Measurements from ENCODE around the gene GRIK1.

The GRIK1 gene

GRCh38 chr21:29797155-29797554 lies 142.6 kb downstream of the GRIK1 start:
- no peak for TF ChIP-seq CTCF (IDR thresholded peaks at IDR 0.05; ENCODE audit: low read depth, low read length, missing control alignments)
- no peak for DNase-seq (ENCODE audit: low read depth)
- H3K4me3 ChIP-seq (ENCODE audit: low read depth, low read length) = no peak overlapping the region

- no peak for TF ChIP-seq CTCF (IDR thresholded peaks at IDR 0.05; ENCODE audit: low read depth, low read length, missing control alignments)
- DNase-seq (ENCODE audit: low read depth) = no peak
- no peak overlapping the region for H3K4me3 ChIP-seq (ENCODE audit: low read depth, low read length)
These were observed 146.1 kb downstream of the GRIK1 start for GRCh38 chr21:29793712-29794111.

GRCh38 chr21:29789393-29789792 lies 150.4 kb downstream of the GRIK1 start:
- no peak overlapping the region for H3K4me3 ChIP-seq (ENCODE audit: low read depth, low read length)
- no peak for DNase-seq (ENCODE audit: low read depth)
- no peak for TF ChIP-seq CTCF (IDR thresholded peaks at IDR 0.05; ENCODE audit: low read depth, low read length, missing control alignments)

- H3K4me3 ChIP-seq (ENCODE audit: low read depth, low read length) = no peak overlapping the region
- no peak for DNase-seq (ENCODE audit: low read depth)
- TF ChIP-seq CTCF (IDR thresholded peaks at IDR 0.05; ENCODE audit: low read depth, low read length, missing control alignments) = no peak
These were observed 151.0 kb downstream of the GRIK1 start for GRCh38 chr21:29788752-29789151.

GRCh38 chr21:29787361-29787909 lies 152.4 kb downstream of the GRIK1 start:
- no peak overlapping the region for H3K4me3 ChIP-seq (ENCODE audit: low read depth, low read length)
- no peak for DNase-seq (ENCODE audit: low read depth)
- no peak for TF ChIP-seq CTCF (IDR thresholded peaks at IDR 0.05; ENCODE audit: low read depth, low read length, missing control alignments)

GRCh38 chr21:29786496-29787360 lies 153.1 kb downstream of the GRIK1 start:
- DNase-seq (ENCODE audit: low read depth) = no peak
- TF ChIP-seq CTCF (IDR thresholded peaks at IDR 0.05; ENCODE audit: low read depth, low read length, missing control alignments) = no peak
- H3K4me3 ChIP-seq (ENCODE audit: low read depth, low read length) = no peak overlapping the region
